Smooth muscle cell (in vitro differentiated cells): ENCODE results near the gene DPM1. TPM values are rescaled to one million over a fixed set of nuclear protein-coding genes. Genes with fewer than 3 reads are reported as not detected.

ENCODE experiments used
- DNase-seq: peaks from one replicate; lab custom pipeline; 2025; ENCODE audit not compliant: unreplicated experiment; lab: John Stamatoyannopoulos, UW
- H2AFZ ChIP-seq: fragments of 200-600 bp; sonication (generic); 2 replicates; pipeline ENCODE4 v1.6.0; 2016; ENCODE audit warnings: antibody characterized with exemption, low read depth, mild to moderate bottlenecking
- H3F3A ChIP-seq: fragments of 200-600 bp; sonication (generic); 2 replicates; pipeline ENCODE4 v1.6.0; 2017; ENCODE audit warnings: antibody characterized with exemption, low read depth
- H3K27ac ChIP-seq: fragments of 200-600 bp; sonication (generic); 2 replicates; pipeline ENCODE4 v1.5.1; 2016; ENCODE audit warnings: low read depth, mild to moderate bottlenecking
- H3K27me3 ChIP-seq: fragments of 200-600 bp; sonication (generic); 2 replicates; pipeline ENCODE4 v1.6.1; 2016; ENCODE audit warnings: low read depth, mild to moderate bottlenecking
- H3K36me3 ChIP-seq: fragments of 200-600 bp; sonication (generic); 2 replicates; pipeline ENCODE4 v1.5.1; 2016; ENCODE audit warnings: low read depth
- H3K4me1 ChIP-seq: fragments of 200-600 bp; sonication (generic); 2 replicates; pipeline ENCODE4 v1.5.1; 2016; ENCODE audit warnings: low read depth
- H3K4me2 ChIP-seq: fragments of 200-600 bp; sonication (generic); 2 replicates; pipeline ENCODE4 v1.6.0; 2016; ENCODE audit warnings: mild to moderate bottlenecking
- H3K4me3 ChIP-seq: fragments of 200-600 bp; sonication (generic); 2 replicates; pipeline ENCODE4 v1.5.1; 2016; ENCODE audit warnings: mild to moderate bottlenecking
- H3K79me2 ChIP-seq: fragments of 200-600 bp; sonication (generic); 2 replicates; pipeline ENCODE4 v1.6.0; 2016; ENCODE audit warnings: low read depth, mild to moderate bottlenecking
- H3K9ac ChIP-seq: fragments of 200-600 bp; sonication (generic); 2 replicates; pipeline ENCODE4 v1.6.0; 2016; ENCODE audit warnings: low read depth
- H3K9me3 ChIP-seq: fragments of 200-600 bp; sonication (generic); replicated peaks from 2 replicates; pipeline ENCODE4 v1.5.1; 2016; ENCODE audit warnings: low read depth
- H4K20me1 ChIP-seq: fragments of 200-600 bp; sonication (generic); 2 replicates; pipeline ENCODE4 v1.6.0; 2016; ENCODE audit warnings: low read depth
- WGBS: methylation state at CpG from one replicate; pipeline ENCODE4 v1.1.7; 2016; ENCODE audit warnings: low lambda C conversion rate; 5-methylcytosine and 5-hydroxymethylcytosine counted together
- polyA plus RNA-seq: library from polyadenylated mRNA; unstranded; fragments of >200 nt; fragmentation: Nextera tagmentation; extraction: Ambion mirVana; gene quantifications from 2 replicates; pipeline ENCODE4 v1.2.1, GENCODE V29; 2016
- total RNA-seq: library from RNA; depleted of rRNA; stranded (reverse); fragments of >200 nt; gene quantifications from 2 replicates; pipeline ENCODE4 v1.2.3, GENCODE V29; 2014
- TF ChIP-seq, protein P1 (sequence below): fragments of 200-600 bp; sonication (generic); IDR thresholded peaks from 2 replicates; pipeline ENCODE4 v1.5.1; 2017; ENCODE audit warnings: borderline replicate concordance, mild to moderate bottlenecking, antibody characterized with exemption; ENCODE audit not compliant: insufficient read depth, poor library complexity, severe bottlenecking

DPM1 gene
- total and polyA plus RNA-seq, 2 experiments from 2014 or later, result 89.1 to 141 TPM

DNA sequence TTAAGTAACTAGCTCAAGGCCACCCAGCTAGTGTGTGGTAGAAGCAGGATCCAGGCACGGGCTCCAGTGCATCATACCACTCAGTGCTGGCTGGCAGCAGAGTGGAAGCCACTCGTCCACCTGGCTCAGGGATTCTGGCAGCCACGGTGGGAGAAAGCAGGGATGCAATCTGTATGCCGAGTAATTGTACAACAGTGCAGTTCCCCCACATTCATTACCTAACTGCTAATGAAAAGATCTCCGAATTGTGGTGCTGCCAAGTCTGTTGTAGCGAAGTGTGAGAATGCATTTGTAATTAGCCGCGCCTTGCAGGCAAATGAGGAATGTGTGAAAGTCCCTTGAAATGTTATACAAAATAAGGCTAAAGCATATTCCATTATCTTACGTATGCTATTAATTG, 35.5 kb upstream of the DPM1 start:
- no peak overlapping the region for H3K4me2 ChIP-seq
- 86% methylated on average over 9 of the region's 9 CpGs for WGBS
- no peak for DNase-seq
- TF ChIP-seq, protein P1, sequence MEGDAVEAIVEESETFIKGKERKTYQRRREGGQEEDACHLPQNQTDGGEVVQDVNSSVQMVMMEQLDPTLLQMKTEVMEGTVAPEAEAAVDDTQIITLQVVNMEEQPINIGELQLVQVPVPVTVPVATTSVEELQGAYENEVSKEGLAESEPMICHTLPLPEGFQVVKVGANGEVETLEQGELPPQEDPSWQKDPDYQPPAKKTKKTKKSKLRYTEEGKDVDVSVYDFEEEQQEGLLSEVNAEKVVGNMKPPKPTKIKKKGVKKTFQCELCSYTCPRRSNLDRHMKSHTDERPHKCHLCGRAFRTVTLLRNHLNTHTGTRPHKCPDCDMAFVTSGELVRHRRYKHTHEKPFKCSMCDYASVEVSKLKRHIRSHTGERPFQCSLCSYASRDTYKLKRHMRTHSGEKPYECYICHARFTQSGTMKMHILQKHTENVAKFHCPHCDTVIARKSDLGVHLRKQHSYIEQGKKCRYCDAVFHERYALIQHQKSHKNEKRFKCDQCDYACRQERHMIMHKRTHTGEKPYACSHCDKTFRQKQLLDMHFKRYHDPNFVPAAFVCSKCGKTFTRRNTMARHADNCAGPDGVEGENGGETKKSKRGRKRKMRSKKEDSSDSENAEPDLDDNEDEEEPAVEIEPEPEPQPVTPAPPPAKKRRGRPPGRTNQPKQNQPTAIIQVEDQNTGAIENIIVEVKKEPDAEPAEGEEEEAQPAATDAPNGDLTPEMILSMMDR, result no peak
- H3F3A ChIP-seq, result no peaks in the 10 kb centered on the region
- H3K9me3 ChIP-seq, result no peaks in the 10 kb centered on the region
- no peaks in the 10 kb centered on the region for H4K20me1 ChIP-seq
- H3K36me3 ChIP-seq, result no peaks in the 10 kb centered on the region
- no peak overlapping the region for H3K4me3 ChIP-seq
- H3K9ac ChIP-seq, result no peak overlapping the region
- no peaks in the 10 kb centered on the region for H3K27me3 ChIP-seq
- no peaks in the 10 kb centered on the region for H3K79me2 ChIP-seq
- H3K27ac ChIP-seq, result no peak overlapping the region
- no peak overlapping the region for H2AFZ ChIP-seq
- no peaks in the 10 kb centered on the region for H3K4me1 ChIP-seq

DNA sequence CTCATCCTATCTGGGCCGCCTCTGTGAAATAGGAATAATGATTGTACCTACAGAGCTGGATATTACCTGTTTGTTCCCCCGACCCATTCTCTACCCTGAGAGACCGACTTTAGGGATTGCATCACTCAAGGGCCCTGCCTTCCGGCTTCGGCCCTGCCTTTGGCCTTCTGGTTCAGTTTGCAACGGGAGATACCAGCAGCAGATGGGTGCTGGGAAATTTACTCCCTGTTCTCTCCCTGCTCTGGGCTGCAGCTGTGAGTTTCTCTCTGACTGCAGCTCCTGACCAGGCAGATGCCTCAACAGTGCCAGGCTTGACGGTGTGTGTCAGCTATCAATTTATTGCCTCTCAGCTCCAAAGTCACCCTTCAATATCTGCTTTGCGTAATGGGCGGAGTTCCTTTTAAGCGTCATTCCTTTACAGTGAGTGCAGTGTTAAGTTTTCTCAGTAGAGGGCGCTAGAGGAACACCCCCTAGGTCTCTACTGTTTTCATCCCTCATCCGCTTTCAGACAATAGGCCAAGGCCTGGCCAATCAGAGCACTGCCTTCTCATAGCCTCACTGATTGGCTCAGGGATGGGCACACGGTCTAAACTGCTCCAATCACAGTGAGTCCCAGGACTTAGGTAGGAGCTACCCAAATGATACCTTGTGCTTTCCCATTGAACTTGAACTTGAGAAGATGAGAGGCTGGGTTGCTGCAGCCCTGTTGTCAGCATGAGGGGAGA, 34.6 kb upstream of the DPM1 start:
- Histone ChIP-seq H4K20me1 (no peaks in the 10 kb centered on the region), H3K4me2 (peak overlapping the region; percentile 38), H3K79me2 (no peaks in the 10 kb centered on the region), H3K9me3 (no peaks in the 10 kb centered on the region), H2AFZ (peak overlapping the region; percentile 30), H3K9ac (no peak overlapping the region), H3K4me1 (no peaks in the 10 kb centered on the region), H3F3A (no peaks in the 10 kb centered on the region), H3K36me3 (no peaks in the 10 kb centered on the region), H3K27ac (no peak overlapping the region), H3K27me3 (no peaks in the 10 kb centered on the region), H3K4me3 (no peak overlapping the region)
- DNase-seq, result no peak
- TF ChIP-seq, protein P1, result peak; percentile 82
- 31% methylated on average over 13 of the region's 13 CpGs for WGBS

DNA sequence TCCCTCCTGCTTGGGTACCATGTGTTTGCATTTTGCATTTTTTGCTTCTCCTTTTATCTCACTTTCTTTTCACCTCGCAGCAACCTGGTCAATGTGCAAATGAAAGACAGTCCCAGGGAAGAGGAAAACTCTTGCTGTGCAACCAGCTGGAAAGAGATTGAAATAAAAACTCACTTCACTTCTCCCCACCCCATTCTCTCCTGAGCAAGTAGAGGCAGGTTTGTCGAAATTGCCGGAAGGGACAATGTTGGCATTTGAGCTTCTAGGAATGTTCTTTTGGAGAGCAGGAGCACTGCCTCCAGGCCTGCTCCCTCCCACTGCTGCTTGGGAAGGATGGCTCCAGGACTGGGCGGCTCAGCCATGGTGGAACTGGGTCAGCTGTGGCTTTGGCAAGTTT, 34.0 kb upstream of the DPM1 start:
- Histone ChIP-seq H3K36me3 (no peaks in the 10 kb centered on the region), H3F3A (no peaks in the 10 kb centered on the region), H3K4me1 (no peaks in the 10 kb centered on the region), H3K4me3 (no peak overlapping the region), H3K79me2 (no peaks in the 10 kb centered on the region), H3K9ac (no peak overlapping the region), H2AFZ (peak overlapping the region; percentile 30), H3K27me3 (no peaks in the 10 kb centered on the region), H3K9me3 (no peaks in the 10 kb centered on the region), H4K20me1 (no peaks in the 10 kb centered on the region), H3K27ac (no peak overlapping the region), H3K4me2 (peak overlapping the region; percentile 38)
- TF ChIP-seq, protein P1, result no peak
- no peak for DNase-seq
- WGBS, result 55% methylated on average over 4 of the region's 4 CpGs

DNA sequence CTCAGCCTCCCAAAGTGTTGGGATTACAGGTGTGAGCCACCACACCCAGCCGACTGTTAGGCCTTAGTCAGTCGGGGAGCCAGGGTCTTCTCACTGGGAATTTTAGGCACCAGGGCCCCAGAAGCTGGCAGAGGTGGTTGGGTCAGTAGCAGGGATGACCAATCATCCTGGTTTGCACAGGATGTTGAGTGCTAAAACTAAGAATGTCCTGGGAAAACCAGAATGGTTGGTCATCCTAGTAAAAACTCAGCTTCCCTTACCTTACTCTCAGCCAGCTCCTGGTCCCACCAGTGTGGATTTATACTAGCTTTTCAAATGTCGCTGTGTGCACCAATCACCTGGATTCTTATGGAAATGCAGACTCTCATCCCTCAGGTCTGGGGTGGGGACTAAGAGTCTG, 32.7 kb upstream of the DPM1 start:
- Histone ChIP-seq H2AFZ (no peak overlapping the region), H3K27ac (no peak overlapping the region), H3K9ac (no peak overlapping the region), H4K20me1 (no peaks in the 10 kb centered on the region), H3K27me3 (no peaks in the 10 kb centered on the region), H3K79me2 (no peaks in the 10 kb centered on the region), H3K36me3 (no peaks in the 10 kb centered on the region), H3F3A (no peaks in the 10 kb centered on the region), H3K4me3 (no peak overlapping the region), H3K9me3 (no peaks in the 10 kb centered on the region), H3K4me1 (no peaks in the 10 kb centered on the region), H3K4me2 (no peak overlapping the region)
- WGBS, result 78% methylated on average over 3 of the region's 3 CpGs
- DNase-seq, result no peak
- TF ChIP-seq, protein P1, result no peak
